ENCODE data around the gene SAMM50.

DNA sequence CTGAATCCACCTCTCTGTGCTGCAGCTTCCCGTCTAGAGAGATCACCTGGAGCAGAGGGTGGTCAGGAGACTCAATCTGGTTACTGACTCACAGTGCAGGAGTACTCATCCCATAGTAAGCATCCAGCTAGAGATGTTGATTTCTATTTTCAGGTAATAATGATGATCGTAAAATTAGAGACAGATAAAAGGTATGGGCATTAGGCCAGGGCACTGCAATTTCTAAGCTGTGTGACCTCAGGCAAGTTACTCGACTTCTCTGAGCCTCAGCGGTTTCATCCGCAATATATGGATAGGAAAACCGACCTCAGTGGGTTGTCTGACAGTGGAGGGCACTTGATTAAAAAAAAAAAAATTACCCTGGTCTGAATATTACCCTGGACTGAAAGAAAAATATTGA is 13.8 kb upstream of the SAMM50 start:
- TF ChIP-seq POLR2AphosphoS5 (IDR thresholded peaks at IDR 0.05; ENCODE audit: low read depth, low read length) (no peak), POLR2A (IDR thresholded peaks at IDR 0.05; ENCODE audit: low read depth, low read length) (no peak)
